ENCODE data around the gene SPG7. TPM values are rescaled to one million over a fixed set of nuclear protein-coding genes. Genes with fewer than 3 reads are reported as not detected.

SPG7 gene
- total and polyA plus RNA-seq, 9 of the 15 experiments (the other 6 are each of a cell fraction or from before 2014, with no cell fraction given), result 5.8 to 89.1 (median 49.4) TPM

DNA sequence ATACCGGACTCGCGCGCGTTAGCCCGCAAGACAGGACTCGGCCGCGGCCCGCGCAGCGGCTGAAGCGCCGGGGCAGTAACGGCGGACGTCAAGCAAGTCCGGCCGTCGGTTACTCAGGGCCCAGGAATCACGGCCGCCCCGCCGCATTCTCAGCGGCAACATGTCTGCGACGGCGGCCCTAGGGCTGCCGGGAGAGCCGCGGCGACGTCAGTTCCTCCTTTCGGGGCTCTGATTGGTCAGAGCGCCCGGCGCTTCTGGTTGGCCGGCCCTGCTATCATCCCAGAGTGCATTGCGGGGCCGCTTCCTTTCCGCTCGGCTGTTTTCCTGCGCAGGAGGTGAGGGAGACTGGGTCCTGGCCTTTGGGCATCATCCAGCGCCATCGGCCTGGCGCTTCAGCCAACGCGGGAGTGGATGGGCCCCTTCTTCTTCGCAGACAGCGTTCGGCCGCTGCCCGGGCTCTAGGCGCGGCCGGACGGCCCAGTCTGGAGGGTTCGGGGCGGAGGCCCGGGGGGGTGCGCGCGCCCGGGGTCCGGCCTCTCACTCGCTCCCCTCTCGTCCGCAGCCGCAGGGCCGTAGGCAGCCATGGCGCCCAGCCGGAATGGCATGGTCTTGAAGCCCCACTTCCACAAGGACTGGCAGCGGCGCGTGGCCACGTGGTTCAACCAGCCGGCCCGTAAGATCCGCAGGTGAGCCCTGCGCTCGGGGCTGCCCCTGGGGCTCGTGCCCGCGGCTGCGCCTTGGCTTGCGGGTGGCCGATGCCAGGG lies 52.4 kb downstream of the SPG7 start, which contains the start of gene RPL13 (continued):
- TF ChIP-seq, protein P1, sequence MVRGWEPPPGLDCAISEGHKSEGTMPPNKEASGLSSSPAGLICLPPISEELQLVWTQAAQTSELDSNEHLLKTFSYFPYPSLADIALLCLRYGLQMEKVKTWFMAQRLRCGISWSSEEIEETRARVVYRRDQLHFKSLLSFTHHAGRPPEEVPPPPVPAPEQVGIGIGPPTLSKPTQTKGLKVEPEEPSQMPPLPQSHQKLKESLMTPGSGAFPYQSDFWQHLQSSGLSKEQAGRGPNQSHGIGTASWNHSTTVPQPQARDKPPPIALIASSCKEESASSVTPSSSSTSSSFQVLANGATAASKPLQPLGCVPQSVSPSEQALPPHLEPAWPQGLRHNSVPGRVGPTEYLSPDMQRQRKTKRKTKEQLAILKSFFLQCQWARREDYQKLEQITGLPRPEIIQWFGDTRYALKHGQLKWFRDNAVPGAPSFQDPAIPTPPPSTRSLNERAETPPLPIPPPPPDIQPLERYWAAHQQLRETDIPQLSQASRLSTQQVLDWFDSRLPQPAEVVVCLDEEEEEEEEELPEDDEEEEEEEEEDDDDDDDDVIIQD (CRISPR knock-in tag; IDR thresholded peaks at IDR 0.05), result no peak
- TF ChIP-seq TEAD1 (CRISPR knock-in tag; IDR thresholded peaks at IDR 0.05), result peak in 1 of 2 experiments; percentile 92; a peak in 2 of 4 replicates
- TF ChIP-seq NCOA6 (IDR thresholded peaks at IDR 0.05), result peak; percentile 74
- TF ChIP-seq PRMT5 (CRISPR knock-in tag; IDR thresholded peaks at IDR 0.05), result 0 out of 2 replicates have a peak, but pooled peaks have one; percentile 4
- TF ChIP-seq MBD2 (IDR thresholded peaks at IDR 0.05; ENCODE audit: borderline replicate concordance, low read depth), result peak; percentile 87
- TF ChIP-seq TFAM (CRISPR knock-in tag; conservative IDR thresholded peaks at IDR 0.05), result no peak
- no peak for TF ChIP-seq RBM17 (IDR thresholded peaks at IDR 0.05; ENCODE audit: borderline replicate concordance, low read depth, low read length)
- TF ChIP-seq, protein P2, sequence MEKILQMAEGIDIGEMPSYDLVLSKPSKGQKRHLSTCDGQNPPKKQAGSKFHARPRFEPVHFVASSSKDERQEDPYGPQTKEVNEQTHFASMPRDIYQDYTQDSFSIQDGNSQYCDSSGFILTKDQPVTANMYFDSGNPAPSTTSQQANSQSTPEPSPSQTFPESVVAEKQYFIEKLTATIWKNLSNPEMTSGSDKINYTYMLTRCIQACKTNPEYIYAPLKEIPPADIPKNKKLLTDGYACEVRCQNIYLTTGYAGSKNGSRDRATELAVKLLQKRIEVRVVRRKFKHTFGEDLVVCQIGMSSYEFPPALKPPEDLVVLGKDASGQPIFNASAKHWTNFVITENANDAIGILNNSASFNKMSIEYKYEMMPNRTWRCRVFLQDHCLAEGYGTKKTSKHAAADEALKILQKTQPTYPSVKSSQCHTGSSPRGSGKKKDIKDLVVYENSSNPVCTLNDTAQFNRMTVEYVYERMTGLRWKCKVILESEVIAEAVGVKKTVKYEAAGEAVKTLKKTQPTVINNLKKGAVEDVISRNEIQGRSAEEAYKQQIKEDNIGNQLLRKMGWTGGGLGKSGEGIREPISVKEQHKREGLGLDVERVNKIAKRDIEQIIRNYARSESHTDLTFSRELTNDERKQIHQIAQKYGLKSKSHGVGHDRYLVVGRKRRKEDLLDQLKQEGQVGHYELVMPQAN (IDR thresholded peaks at IDR 0.05; ENCODE audit: borderline replicate concordance), result 0 out of 2 replicates have a peak, but pooled peaks have one; percentile 32
- peak; percentile 25; the same call in 1 of the 2 replicates for TF ChIP-seq NCOA1 (IDR thresholded peaks at IDR 0.05; ENCODE audit: low read depth)
- no peak for TF ChIP-seq KAT8 (IDR thresholded peaks at IDR 0.05; ENCODE audit: low read depth)
- TF ChIP-seq, protein P3, sequence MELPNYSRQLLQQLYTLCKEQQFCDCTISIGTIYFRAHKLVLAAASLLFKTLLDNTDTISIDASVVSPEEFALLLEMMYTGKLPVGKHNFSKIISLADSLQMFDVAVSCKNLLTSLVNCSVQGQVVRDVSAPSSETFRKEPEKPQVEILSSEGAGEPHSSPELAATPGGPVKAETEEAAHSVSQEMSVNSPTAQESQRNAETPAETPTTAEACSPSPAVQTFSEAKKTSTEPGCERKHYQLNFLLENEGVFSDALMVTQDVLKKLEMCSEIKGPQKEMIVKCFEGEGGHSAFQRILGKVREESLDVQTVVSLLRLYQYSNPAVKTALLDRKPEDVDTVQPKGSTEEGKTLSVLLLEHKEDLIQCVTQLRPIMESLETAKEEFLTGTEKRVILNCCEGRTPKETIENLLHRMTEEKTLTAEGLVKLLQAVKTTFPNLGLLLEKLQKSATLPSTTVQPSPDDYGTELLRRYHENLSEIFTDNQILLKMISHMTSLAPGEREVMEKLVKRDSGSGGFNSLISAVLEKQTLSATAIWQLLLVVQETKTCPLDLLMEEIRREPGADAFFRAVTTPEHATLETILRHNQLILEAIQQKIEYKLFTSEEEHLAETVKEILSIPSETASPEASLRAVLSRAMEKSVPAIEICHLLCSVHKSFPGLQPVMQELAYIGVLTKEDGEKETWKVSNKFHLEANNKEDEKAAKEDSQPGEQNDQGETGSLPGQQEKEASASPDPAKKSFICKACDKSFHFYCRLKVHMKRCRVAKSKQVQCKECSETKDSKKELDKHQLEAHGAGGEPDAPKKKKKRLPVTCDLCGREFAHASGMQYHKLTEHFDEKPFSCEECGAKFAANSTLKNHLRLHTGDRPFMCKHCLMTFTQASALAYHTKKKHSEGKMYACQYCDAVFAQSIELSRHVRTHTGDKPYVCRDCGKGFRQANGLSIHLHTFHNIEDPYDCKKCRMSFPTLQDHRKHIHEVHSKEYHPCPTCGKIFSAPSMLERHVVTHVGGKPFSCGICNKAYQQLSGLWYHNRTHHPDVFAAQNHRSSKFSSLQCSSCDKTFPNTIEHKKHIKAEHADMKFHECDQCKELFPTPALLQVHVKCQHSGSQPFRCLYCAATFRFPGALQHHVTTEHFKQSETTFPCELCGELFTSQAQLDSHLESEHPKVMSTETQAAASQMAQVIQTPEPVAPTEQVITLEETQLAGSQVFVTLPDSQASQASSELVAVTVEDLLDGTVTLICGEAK (IDR thresholded peaks at IDR 0.05), result peak; percentile 76
- TF ChIP-seq, protein P3 (CRISPR knock-in tag; IDR thresholded peaks at IDR 0.05), result no peak
- 0 out of 2 replicates have a peak, but pooled peaks have one; percentile 10 for TF ChIP-seq RBM14 (IDR thresholded peaks at IDR 0.05; ENCODE audit: borderline replicate concordance, insufficient read depth, low read depth, low read length)
- TF ChIP-seq SP2 (IDR thresholded peaks at IDR 0.05; ENCODE audit: extremely low read depth, low read depth, low read length, poor library complexity, severe bottlenecking), result no peak
